ENCODE results near the gene ACOX1.
A peak's percentile ranks its signal among the peaks of the same experiment; 100 is the strongest.

The ACOX1 gene

GRCh38 chr17:75942473-75942872, 36.5 kb downstream of the ACOX1 start:
- H3K4me1 ChIP-seq (ENCODE audit: control insufficient read depth, insufficient read depth, low read length), result peaks cover 3% of the 10 kb centered on the region; the same call in 1 of the 2 replicates
- no peaks in the 10 kb centered on the region for H3K9me3 ChIP-seq (ENCODE audit: control insufficient read depth, insufficient read depth, low read depth, low read length)
- TF ChIP-seq SP3 (tag by site-specific recombination; IDR thresholded peaks at IDR 0.05) (no peak), ZNF324 (tag by site-specific recombination; IDR thresholded peaks at IDR 0.05) (no peak), ZNF664 (tag by site-specific recombination; IDR thresholded peaks at IDR 0.05) (no peak)
- no peak overlapping the region for H3K27ac ChIP-seq (ENCODE audit: extremely low read depth, low read depth, low read length)
- CTCF ChIA-PET, result interaction anchor here (1.9 kb wide), 1 partner anchor 15 kb away, joined by 9 read pairs; no protein-coding TSS in a partner anchor
- no peak overlapping the region for H3K4me3 ChIP-seq (ENCODE audit: low read depth, low read length)
- POLR2A ChIA-PET, result interaction anchor here (0.7 to 1.9 kb wide), 3 partner anchors 14 to 63 kb away, joined by 4 to 20 read pairs (median 5); no protein-coding TSS in a partner anchor
- peaks cover 20 to 38% of the 10 kb centered on the region in 2 experiments for H3K36me3 ChIP-seq (ENCODE audit: control insufficient read depth in 2 of 2, insufficient read depth in 1 of 2, low read length in 2 of 2)

DNA sequence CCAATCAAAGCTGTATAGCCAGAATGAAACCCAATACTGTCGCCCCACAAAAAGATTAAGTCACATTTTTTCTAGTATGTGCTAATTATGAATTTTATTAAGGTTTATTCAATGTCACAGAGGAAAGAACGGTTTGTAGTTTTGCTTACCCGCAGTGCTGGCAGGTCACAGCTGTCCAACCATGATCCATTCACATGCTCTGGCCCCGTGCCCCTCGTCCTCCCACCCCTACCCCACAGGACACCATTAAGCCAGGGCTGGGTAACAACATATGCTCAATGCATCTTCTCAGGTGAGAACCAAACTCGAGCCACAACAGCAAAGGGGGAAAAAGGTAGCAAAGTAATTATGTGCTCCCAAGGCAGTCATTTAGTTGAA, 37.5 kb downstream of the ACOX1 start:
- H3K4me1 ChIP-seq (ENCODE audit: control insufficient read depth, insufficient read depth, low read length), result peaks cover 3% of the 10 kb centered on the region; the same call in 1 of the 2 replicates
- no peaks in the 10 kb centered on the region for H3K9me3 ChIP-seq (ENCODE audit: control insufficient read depth, insufficient read depth, low read depth, low read length)
- peaks cover 9 to 32% of the 10 kb centered on the region in 2 experiments for H3K36me3 ChIP-seq (ENCODE audit: control insufficient read depth in 2 of 2, insufficient read depth in 1 of 2, low read length in 2 of 2)
- ChIA-PET CTCF (interaction anchor here (0.7 to 1.9 kb wide), 6 partner anchors 11 to 64 kb away, joined by 3 to 9 read pairs (median 4); partner anchors contain the start of gene CDK3), POLR2A (interaction anchor here (0.5 to 1.9 kb wide), 29 partner anchors 9 to 412 kb away, joined by 3 to 20 read pairs (median 4); partner anchors contain the start of genes ACOX1, CDK3, MRPL38 and PRPSAP1)
- TF ChIP-seq ZNF341 (tag by site-specific recombination; IDR thresholded peaks at IDR 0.05; ENCODE audit: low read depth) (no peak), ZNF184 (tag by site-specific recombination; IDR thresholded peaks at IDR 0.05) (no peak), ZNF26 (tag by site-specific recombination; IDR thresholded peaks at IDR 0.05) (no peak), GLIS2 (tag by site-specific recombination; IDR thresholded peaks at IDR 0.05) (no peak), AEBP2 (tag by site-specific recombination; IDR thresholded peaks at IDR 0.05; ENCODE audit: borderline replicate concordance) (no peak), ZNF248 (tag by site-specific recombination; IDR thresholded peaks at IDR 0.05) (no peak), ZBTB21 (tag by site-specific recombination; IDR thresholded peaks at IDR 0.05) (no peak), ZNF560 (tag by site-specific recombination; IDR thresholded peaks at IDR 0.05; ENCODE audit: borderline replicate concordance) (no peak)
- H3K4me3 ChIP-seq (ENCODE audit: low read depth, low read length), result no peak overlapping the region; the same call in 1 of the 2 replicates
- no peak overlapping the region; the same call in 1 of the 2 replicates for H3K27ac ChIP-seq (ENCODE audit: extremely low read depth, low read depth, low read length)

GRCh38 chr17:75940727-75941441, 38.1 kb downstream of the ACOX1 start, which contains the start of gene FBF1:
FBF1 (minus strand) TSS chr17:75941042; CDS start chr17:75938149, 2,893 bp downstream.
- H3K27ac ChIP-seq (ENCODE audit: extremely low read depth, low read depth, low read length), result peak within 1 kb of the TSS; percentile 85
- H3K36me3 ChIP-seq (ENCODE audit: control insufficient read depth in 2 of 2, insufficient read depth in 1 of 2, low read length in 2 of 2), result peaks cover 5 to 26% of the 10 kb centered on the region in 2 experiments
- H3K9me3 ChIP-seq (ENCODE audit: control insufficient read depth, insufficient read depth, low read depth, low read length), result no peaks in the 10 kb centered on the region
- ChIA-PET CTCF (interaction anchor here (0.6 to 1.9 kb wide), 6 partner anchors 13 to 67 kb away, joined by 3 to 9 read pairs (median 4); partner anchors contain the start of gene CDK3), POLR2A (interaction anchor here (0.5 to 1.9 kb wide), 30 partner anchors 10 to 413 kb away, joined by 3 to 20 read pairs (median 4); partner anchors contain the start of genes ACOX1, CDK3, MRPL38 and PRPSAP1)
- peak within 1 kb of the TSS; percentile 92 for H3K4me3 ChIP-seq (ENCODE audit: low read depth, low read length)
- H3K4me1 ChIP-seq (ENCODE audit: control insufficient read depth, insufficient read depth, low read length), result peaks cover 3% of the 10 kb centered on the region; the same call in 1 of the 2 replicates
- TF ChIP-seq ZNF157 (tag by site-specific recombination; IDR thresholded peaks at IDR 0.05) (no peak), ZNF571 (tag by site-specific recombination; IDR thresholded peaks at IDR 0.05) (no peak), ZBTB17 (tag by site-specific recombination; IDR thresholded peaks at IDR 0.05) (peak; percentile 99), ZNF266 (tag by site-specific recombination; IDR thresholded peaks at IDR 0.05; ENCODE audit: low read depth) (no peak), ZNF2 (tag by site-specific recombination; IDR thresholded peaks at IDR 0.05) (peak; percentile 91; the same call in 1 of the 2 replicates), MEIS1 (CRISPR knock-in tag; IDR thresholded peaks at IDR 0.05; ENCODE audit: borderline replicate concordance) (no peak), ZNF394 (tag by site-specific recombination; IDR thresholded peaks at IDR 0.05; ENCODE audit: borderline replicate concordance) (no peak), ZNF791 (tag by site-specific recombination; IDR thresholded peaks at IDR 0.05) (no peak), ZNF514 (tag by site-specific recombination; IDR thresholded peaks at IDR 0.05) (no peak), REST (tag by site-specific recombination; IDR thresholded peaks at IDR 0.05) (no peak), ZNF366 (tag by site-specific recombination; conservative IDR thresholded peaks at IDR 0.05) (no peak; the same call in 1 of the 2 replicates), ZNF221 (tag by site-specific recombination; IDR thresholded peaks at IDR 0.05; ENCODE audit: borderline replicate concordance) (no peak)

All from HEK293 (cell line).